Measurements from ENCODE around the gene GFOD1.

Gene GFOD1

DNA sequence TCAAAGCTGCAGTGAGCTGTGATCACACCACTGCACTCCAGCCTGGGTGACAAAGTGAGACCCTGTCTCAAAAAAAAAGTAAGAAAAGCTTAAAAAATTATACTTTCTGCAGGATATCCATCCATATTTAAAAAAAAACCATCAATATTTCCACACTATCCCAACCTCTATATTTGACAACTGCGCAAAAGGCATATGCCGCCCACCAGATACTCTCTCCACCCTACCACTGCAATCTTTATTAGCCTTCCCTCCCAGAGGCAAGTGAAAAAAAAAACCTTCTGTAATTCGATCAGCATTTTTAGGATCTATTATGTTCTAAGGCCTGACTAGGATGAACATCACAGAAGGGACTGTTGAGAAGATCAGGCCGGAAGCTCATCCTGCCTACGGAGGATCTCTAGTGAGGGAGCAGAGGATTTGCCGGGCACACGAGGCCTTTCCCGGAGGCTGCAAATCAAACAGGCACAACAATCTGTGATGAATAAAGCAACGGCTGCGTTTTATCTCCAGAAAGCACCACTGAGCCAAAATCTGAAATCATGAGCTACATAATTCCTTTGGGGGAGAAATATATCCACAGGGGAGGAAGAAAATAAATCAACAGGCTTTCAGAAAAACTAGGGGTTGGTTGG, 65.9 kb downstream of the GFOD1 start:
- no peak for DNase-seq

DNA sequence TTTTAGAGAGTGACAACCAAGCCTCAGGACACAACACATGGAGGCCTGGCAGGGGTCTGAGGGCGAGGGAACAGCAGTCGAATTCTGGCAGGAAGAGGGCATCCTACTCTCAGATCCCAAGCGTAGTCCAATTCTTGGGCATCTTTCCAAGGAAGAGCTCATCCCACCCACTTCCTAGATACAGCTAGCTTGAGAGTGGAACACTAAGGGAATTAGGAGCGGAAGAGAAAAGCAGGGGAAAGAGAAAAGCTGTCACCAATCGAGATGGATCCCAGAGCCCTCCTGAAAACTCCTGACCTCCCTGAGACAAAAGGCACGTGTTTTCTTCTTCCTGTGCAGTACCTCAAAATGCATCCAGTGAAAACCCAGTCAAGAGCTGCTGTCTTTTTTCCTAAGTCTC, 67.1 kb downstream of the GFOD1 start:
- DNase-seq: no peak

DNA sequence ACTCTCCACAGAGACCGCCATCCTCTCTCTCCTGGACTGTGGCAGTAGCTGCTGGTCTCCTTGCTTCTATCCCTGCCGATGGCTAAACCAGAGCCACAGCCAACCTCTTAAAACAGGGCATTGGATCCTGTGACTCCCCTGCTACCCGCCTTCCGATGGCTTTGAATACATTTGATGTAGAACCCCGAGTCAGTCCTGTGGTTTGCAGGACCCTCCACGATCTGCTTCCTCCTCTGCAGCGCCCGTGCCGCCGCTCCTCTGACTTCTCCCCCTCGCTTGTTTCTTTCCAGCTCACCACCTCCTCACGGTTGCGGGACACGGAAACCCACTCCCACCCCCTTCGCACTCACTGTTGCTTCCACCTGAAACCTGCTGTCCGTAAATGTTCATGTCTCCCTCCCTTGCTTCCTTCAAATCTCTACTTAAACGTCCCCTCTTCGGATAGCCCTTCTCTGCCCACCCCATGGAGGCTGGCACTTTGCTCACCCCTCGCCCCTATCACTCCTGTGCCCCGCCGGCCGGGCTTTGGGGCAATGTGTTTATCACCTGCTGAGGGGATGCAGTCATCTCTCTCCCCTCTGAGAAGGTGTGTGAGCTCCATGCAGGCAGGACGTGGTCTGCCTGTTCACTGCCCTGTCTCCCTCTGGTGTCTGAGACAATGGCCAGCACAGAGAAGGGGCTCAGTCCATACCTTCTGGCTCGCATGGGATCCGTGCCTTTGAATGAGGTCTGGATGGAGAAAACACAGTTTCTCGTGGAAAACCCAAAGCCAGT, 67.8 kb downstream of the GFOD1 start:
- no peak for DNase-seq

DNA sequence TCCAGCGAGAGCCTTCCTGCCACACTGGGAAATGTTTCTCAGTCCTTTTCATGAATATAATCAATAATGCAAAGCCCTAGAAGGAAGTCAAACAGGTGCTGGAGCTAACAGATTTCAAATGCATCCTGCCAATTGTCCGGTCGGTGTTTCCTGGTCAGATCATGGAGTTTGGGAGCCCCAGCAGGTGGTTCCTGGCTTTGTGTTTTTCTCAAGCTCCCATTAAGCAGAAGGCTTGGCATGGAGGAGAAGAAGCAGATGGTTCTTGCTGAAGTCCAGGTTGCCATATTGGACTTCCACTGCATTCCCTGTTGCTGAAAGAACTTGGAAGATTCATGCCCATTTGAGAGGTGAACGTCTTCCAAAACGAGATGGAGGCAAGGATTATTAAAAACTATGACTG, 68.6 kb downstream of the GFOD1 start:
- no peak for DNase-seq

DNA sequence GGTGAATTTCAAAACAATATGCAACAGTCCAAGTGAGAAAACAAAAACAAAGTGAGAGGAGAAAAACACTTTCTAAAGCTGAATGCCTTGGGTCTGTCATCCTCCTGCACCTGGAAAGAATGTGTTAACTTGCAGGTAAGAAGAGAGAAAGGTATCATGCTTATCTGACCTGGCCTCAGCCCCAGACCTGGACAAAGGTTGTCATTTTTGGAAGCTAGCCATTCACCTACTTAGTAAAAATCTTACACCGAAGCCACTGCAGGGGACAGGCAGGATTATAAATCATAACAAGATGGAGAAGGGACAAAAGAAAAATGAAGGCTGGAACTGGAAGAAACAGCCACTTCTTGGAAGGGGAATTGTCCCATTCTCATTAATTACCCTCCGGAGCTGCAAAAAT, 69.4 kb downstream of the GFOD1 start:
- DNase-seq: no peak

DNA sequence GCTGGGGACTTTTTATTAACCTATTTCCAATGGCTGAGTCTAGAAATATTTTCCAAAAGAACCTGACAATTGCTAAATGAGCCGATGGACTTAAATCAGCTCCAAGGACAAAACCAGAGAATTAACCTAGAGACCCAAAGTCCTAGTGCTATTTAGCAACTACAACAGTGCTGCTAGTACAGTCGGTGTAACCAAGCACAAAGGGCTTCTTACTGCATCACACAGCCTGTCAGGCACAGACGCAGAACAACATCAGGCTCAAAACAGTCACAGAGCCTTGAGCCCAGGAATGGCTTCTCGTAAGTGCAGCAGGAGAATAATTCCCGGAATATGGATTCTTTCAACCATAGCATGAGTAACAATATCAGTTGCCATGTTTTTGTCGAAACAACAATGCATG, 70.0 kb downstream of the GFOD1 start:
- no peak for DNase-seq

DNA sequence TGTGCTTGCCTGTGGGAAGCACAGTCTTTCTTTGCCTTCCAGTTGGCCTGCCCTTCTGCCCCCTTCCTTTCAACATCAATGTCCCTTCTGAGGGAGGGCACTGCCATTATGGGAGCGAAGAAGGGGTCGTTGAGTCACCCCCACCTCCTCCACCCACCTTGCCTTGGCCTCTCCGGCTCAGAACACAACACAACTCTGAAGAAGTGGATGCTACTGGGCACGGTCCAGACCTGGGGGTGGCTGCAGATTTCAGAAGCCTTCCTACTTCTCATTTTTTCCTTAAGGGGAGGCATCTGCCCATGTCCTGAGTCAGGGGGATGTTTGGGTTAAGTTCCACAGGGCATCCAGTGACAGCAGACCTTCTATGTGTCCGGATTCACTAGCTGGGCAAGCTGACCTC, 72.1 kb downstream of the GFOD1 start:
- no peak for DNase-seq

DNA sequence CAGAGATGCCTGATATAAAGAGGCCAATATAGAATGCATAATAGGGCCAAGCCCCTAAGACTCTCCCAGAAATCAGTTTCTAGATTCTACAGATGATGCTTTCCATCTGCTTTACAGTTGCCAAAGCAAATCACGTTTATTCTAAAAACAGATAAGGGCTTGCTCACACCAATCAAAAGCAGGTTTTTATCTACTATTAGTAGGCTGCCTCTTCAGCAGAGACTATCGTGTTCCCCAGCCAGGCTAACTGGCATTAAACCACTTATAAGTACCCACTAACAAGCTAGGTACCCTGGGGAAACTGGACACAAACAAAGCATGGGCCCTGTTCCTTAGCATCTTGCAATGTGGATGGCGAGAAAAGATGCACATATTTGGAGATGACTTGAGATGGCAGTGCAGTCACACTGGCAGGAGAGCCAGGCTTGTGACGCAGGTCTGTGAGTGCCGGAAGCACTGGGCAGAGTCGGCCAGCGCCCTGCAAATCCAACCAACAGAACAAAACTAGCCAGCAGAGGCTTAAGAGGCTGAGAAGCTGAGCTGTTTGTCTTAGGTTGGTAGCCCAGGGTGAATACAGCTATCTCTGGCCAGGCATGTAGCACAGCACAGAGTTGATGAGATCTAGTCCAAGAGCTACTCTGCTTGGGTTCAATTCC, 73.4 kb downstream of the GFOD1 start:
- no peak for DNase-seq

DNA sequence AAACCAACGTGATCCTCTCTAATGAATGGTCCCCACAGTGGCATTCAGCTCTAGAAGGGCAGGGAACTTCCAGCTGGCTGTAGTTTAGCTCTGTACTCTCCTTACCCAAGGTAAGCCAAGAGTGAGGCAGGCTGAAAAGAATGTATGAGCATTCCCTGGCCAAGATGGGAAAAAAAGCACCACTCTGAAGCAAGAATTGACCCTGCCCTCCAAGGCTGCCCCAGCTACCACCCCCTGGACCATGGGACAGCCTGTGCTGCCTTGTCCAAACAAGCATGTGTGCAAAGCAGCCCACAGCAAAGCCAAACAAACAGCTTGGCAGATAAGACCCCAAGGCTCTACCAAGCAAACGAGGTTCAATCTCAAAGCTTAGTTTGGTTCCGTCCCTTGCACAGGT, 73.9 kb downstream of the GFOD1 start:
- no peak for DNase-seq

DNA sequence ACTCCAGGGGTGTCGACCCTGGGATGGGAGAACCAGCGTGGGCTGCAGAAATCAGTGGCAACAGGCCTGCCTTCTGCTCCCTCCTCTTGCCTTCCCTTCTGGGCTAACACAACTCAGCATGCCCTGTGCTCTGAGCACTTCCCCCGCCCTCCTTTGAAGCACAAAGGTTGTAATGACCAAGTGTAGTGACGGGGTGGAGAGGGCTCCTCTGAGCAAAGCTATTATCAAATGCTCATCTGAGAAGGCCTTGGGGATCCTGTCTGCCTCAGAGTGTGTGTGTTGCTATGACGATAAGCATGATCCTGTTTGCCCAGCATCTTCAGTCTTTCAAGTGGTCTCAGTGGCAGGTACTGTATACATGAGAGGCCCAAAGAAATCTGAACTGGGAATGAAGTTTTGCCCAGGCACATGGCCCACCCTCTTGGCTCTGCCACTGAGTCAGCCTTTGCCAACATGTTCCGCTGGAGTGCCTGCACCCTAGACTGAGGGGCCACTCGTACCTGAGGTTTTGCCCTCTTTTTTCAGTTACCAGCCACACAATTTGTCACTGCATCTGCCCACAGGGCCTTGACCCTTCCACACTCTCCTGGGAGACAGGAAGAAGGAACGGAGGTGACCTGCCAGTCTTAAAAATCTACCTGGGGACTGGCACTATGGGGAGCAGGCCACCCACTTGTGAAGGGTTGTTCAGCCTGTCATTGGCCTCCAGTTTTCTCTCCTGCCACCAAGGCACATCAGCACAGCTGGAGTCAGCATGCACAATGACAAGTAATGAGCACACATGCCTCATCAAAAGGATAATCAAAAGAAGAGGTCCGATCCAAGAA, 74.5 kb downstream of the GFOD1 start:
- DNase-seq: no peak

DNA sequence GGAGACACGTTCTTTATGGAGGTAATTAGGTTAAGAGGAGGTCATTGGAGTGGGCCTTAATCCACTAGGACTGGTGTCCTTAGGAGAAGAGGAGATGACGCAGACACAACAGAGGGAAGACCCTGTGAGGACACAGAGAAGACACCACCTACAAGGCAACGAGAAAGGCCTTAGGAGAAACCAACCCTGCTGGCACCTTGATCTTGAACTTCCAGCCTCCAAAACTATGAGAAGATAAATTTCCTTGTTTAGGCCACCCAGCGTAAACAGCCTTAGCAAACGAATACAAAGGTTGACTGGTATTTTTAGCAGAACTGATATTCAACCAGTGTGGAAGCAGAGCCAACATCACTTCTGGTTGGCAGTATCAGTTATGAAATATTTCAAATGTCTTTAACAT, 75.2 kb downstream of the GFOD1 start:
- DNase-seq: no peak

DNA sequence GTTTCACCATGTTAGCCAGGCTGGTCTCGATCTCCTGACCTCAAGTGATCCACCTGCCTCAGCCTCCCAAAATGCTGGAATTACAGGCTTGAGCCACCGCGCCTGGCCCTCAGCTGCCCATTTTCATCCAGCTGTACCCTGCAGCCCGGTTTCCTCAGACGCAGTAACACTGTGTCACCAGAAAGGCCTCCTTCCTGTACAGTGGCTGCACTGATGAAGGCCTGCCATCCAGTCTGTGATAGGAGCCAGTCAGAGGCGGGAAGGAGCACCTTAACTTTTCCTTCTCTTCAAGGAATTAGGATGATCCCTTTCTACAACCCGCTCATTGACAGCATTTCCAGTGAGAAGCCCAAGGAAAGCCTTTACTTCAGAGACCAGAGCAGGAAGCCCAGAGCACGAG, 75.9 kb downstream of the GFOD1 start:
- DNase-seq: no peak

DNA sequence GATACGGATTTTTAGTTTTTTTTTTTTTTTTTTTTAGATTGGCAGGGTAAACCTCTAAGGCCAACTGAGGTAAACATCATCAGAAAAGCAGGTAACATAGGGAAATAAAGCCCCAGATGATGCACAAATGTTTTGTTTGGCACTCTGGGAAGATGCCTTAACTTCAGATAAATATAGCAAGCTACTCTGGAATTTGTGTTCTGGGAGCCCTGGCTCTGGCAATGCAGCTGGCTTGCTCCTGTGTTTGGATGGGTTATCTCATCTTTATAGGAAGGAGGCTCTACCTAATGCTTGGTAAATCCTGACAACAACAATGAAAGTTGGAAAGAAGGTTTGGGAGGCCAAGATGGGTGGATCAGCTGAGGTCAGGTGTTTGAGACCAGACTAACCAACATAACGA, 77.4 kb downstream of the GFOD1 start:
- no peak for DNase-seq

DNA sequence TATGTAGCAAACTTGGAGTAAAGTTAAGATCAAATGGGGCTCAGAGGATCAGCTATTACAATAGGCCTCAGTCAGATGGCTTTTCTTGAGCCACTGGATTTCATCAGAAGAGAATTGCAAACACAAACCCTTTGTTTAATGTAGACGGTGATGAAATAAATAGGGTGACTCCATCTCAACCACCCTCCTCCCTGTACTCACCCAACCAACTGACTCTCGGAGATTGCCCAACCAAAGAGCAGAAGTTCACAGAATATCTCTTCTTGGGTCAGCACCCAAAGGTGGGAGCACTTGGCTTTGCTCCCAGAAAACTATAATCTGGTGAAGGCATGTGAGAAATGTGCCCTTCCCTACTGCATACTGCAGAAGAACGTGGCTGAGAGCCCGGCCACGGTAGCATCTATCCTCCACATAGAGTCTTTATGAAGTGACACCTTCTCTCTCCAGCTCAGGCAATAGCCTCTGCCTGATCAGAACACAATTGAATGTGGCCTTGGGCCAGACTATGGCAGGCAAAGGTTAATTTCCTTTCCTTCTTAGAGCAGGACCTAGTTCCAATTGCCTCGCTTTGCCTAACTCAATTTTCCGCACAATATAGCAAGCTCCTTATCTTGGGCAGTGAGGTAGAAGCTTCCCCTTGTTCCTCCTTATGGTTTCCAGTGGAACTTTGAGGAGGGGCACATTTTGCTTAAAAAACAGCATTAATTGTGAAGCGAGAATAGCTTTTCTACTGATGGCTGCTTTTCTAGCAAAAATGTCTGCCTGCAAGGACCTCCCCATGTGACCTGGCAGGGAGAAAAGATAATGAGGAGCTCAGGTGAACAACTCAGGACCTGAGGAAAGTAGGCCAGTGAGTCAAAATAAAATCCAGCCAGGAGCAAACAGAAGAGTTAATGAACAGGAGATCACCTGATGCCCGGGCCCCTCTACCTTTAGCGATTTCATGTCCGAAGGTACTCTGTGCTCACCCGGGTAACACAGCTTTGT, 79.4 kb downstream of the GFOD1 start:
- DNase-seq: no peak

DNA sequence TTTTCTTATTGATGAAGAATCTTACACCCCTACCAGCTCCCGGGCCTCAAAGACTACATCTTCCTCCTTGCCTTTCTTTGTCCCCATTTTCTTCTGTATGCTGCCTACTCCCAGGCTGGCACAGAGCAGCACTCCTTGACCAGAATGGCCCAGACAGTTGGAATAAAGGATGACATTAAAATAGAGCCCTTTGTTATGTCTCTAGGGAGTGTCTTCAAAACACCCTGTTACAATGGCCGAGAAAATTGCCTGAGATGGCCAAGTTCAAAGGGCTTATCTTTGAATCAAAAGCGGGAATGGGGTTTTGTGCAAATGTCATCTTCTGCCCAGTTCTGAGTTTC, 80.1 kb downstream of the GFOD1 start:
- no peak for DNase-seq

DNA sequence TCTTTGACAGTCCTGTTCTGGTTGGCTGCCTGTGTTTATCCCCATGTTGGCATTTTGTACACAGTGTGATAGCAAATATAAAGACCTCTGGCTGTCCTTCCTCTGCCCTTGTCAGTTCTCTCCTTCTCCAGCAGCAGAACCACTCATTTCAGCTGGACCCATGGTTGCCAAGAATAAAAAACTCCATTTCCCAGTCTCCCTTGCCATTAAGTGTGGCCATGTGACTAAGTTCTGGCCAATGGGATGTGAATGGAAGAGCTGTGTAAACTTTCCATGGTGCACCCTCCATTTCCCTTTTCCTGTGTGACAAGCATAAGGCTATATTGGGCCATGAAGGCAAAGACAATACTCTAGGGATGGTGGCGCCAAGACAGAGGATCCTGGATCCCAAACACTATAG, 80.6 kb downstream of the GFOD1 start:
- no peak for DNase-seq

DNA sequence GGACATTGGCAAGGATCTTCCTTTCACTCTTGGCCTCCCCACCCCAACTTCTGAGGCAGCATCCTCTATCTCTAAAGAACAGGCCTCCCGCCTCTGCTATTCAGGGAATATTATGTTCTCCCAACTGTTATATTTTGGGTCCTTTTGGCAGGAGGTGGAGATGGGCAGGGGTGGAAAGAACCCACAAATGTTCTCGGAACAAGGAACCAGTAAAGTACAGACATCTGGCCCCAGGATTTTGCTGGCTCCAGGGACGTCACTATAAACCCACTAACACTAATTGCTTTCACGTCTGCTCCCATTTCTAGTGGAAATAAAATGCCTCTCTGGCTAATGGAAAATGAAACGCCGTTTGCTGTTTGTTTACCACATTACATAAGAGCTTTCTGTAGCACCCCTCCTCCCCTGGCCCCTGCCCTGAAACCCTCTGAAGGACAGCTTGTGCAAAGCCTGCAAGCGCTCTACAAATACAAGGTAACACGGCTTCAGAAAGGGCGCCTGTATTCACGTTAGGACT, 81.4 kb downstream of the GFOD1 start:
- DNase-seq: no peak

DNA sequence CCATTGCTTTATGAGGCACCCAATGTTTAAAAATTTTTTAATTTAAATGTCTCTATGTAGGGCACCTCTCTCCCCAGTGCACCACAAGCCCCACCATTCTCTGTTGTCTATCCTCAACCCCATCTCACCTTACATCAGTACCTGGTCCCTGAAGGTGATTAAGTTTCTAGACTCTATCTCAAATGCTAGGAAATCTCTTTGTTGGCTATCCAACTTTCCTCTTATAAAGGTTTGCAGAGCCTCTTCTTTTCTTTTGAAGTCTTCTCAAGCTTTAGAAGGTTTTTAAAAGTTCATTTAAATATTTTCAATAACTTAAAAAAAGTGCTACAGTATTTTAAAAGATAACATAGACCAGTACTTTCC, 82.5 kb downstream of the GFOD1 start:
- no peak for DNase-seq

DNA sequence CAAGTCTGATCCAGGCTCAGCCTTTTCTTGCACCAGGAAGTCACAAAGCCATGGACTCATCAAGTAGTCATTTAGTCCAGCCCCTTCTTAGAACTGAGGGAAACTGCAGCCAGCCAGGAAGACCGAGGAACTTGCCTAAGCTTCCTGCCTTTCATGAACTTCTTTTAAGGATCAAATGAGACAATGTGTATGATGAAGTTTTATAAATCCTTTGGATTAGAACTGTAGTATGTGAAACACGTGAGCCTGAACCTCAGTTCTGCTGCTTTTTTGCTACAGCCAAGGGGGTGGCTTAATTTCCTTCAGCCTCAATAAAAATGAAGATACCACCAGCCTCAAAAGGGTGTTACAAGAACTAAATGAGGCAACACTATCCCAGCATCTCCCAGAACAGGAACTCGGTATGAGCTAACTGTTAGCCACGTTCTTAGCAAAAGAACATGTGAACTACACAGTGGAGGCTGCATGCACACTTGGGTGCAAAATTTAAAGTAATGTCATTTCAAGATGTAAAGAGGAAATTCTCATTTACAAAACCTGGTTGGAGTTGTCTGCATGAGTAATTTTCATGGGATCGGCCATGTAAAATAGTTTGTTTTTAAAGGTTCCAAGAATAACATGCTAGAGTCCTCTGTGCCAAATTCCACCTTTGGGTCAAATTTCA, 83.0 kb downstream of the GFOD1 start:
- no peak for DNase-seq

DNA sequence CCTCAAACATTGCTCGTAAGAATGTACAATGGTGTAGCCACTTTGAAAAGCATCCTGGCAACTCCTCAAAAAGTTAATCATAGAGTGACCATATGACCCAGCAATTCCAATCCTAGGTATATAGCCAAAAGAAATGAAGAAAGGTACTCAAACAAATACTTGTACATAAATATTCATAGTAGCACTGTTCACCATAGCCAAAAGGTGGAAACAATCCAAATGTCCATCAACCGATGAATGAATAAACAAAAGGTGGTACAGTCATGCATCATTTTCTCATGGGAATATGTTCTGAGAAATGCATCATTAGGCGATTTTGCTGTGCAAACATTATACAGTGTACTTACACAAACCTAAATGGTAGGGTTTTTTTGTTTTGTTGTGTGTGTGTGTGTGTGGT, 84.7 kb downstream of the GFOD1 start:
- DNase-seq: no peak

DNA sequence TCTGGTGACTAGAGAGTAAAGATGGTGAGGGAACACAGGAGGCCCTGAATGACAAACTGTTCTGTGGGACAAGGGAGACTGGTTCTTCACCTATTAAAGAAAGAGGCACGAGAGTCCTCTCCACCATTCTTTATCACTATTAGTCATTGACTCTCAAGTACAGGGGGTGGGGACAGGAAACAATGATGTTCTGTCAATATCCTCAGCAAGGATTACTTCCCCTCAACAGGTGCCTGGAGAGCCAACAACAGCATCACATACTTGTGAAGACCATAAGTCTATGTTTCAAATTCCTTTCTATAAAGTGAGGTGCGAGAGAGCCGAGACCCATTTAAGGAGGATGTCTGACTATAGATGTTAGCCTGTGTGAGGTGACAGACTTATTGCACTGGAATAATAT, 86.6 kb downstream of the GFOD1 start:
- no peak for DNase-seq
